CD4-positive, CD25-positive, alpha-beta regulatory T cell (primary cell): Measurements from ENCODE around the gene TENM4. TPM values are rescaled to one million over a fixed set of nuclear protein-coding genes. Genes with fewer than 3 reads are reported as not detected.
A peak's percentile ranks its signal among the peaks of the same experiment; 100 is the strongest.

Experiments
- ATAC-seq, 2 donors: fragments of 150-1000 bp; cut with Tn5 transposase; one replicate each; pipeline ENCODE4 v1.10.0; 2021; ENCODE audit warnings: low read depth in 2 of 2, moderate number of reproducible peaks in 2 of 2, moderate library complexity in 1 of 2
- DNase-seq, 3 donors: peaks; one replicate each; pipeline versions ENCODE4 v3.0.0 to v3.0.0-alpha.2; 2012 to 2022; ENCODE audit warnings: mixed read lengths in 1 of 3
- H3K27ac ChIP-seq: one replicate; pipeline ENCODE4 v1.7.0; 2013; ENCODE audit warnings: mild to moderate bottlenecking, low read length; ENCODE audit not compliant: insufficient read depth, poor library complexity, severe bottlenecking
- H3K27me3 ChIP-seq: one replicate; pipeline ENCODE4 v1.7.0; 2013; ENCODE audit warnings: low read length; ENCODE audit not compliant: control insufficient read depth, insufficient read depth
- H3K36me3 ChIP-seq: one replicate; pipeline ENCODE4 v1.7.0; 2013; ENCODE audit warnings: mild to moderate bottlenecking, low read length, moderate library complexity; ENCODE audit not compliant: control insufficient read depth, insufficient read depth
- H3K4me1 ChIP-seq: 2 replicates; pipeline ENCODE4 v1.7.0; 2013; ENCODE audit warnings: mild to moderate bottlenecking, low read length; ENCODE audit not compliant: insufficient read depth, control insufficient read depth, poor library complexity, severe bottlenecking
- H3K4me3 ChIP-seq: one replicate; pipeline ENCODE4 v1.7.0; 2013; ENCODE audit warnings: low read depth, mild to moderate bottlenecking, low read length, moderate library complexity
- H3K9me3 ChIP-seq, 2 experiments: 1 replicate in 1 of 2; 2 replicates in 1 of 2; pipeline ENCODE4 v1.7.0; 2013; ENCODE audit warnings: low read length in 2 of 2, mild to moderate bottlenecking in 1 of 2, moderate library complexity in 1 of 2; ENCODE audit not compliant: control insufficient read depth in 2 of 2
- H3K27ac Mint-ChIP-seq, 3 donors: one replicate each; pipeline ENCODE4 v1.8.0; 2020 to 2022; ENCODE audit warnings: mild to moderate bottlenecking in 3 of 3, mixed read lengths in 3 of 3, moderate library complexity in 2 of 3
- H3K27me3 Mint-ChIP-seq: one replicate; pipeline ENCODE4 v1.8.0; 2022; ENCODE audit warnings: mild to moderate bottlenecking, mixed read lengths
- H3K36me3 Mint-ChIP-seq: one replicate; pipeline ENCODE4 v1.8.0; 2020; ENCODE audit warnings: mixed read lengths
- H3K4me1 Mint-ChIP-seq, 4 donors: one replicate each; pipeline ENCODE4 v1.8.0; 2020 to 2022; ENCODE audit warnings: mixed read lengths in 4 of 4, mild to moderate bottlenecking in 1 of 4
- H3K4me3 Mint-ChIP-seq, 4 donors: one replicate each; pipeline ENCODE4 v1.8.0; 2020 to 2022; ENCODE audit warnings: mild to moderate bottlenecking in 4 of 4, mixed read lengths in 4 of 4, moderate library complexity in 3 of 4
- H3K9me3 Mint-ChIP-seq, 7 donors: one replicate each; pipeline ENCODE4 v1.8.0; 2020 to 2022; ENCODE audit warnings: mixed read lengths in 7 of 7, mild to moderate bottlenecking in 3 of 7, moderate library complexity in 2 of 7
- polyA plus RNA-seq, 4 donors: library from polyadenylated mRNA; unstranded; fragments of 300-500 nt; fragmentation: Illumina TruSeq; gene quantifications; one replicate each; pipeline ENCODE4 v1.2.3, GENCODE V29; 2021
- total RNA-seq: library from RNA; stranded (reverse); gene quantifications from one replicate; pipeline ENCODE4 v1.2.3, GENCODE V29; 2022

Gene TENM4
- total and polyA plus RNA-seq, 5 donors from 2014 or later, result 0.02 TPM; not detected in 4

DNA sequence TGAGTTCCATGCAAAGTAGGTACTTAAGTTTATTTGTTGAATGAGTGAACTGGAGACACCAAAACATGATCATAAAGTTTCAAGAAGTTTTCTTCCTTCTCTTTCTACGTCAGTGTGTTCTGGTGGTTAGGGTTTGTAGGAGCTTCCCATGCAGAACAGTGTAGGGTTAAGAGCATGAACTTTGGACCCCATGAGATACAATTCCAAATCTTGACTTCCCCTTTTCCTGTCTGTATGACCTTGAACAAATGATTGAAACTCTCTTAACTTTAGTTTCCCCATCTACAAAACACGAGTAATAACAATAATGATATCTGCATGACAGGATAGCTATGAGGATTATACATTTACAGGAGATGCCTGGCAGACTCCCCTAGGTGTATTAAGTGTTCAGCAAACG lies 41.0 kb upstream of the TENM4 start:
- no peaks in the 10 kb centered on the region for H3K4me1 Mint-ChIP-seq
- Histone ChIP-seq H3K27ac (no peak overlapping the region), H3K4me1 (no peaks in the 10 kb centered on the region), H3K36me3 (no peaks in the 10 kb centered on the region), H3K4me3 (no peak overlapping the region), H3K27me3 (no peaks in the 10 kb centered on the region), H3K9me3 (no peaks in the 10 kb centered on the region)
- ATAC-seq, result no peak
- peaks cover 0 to 6% (median 0%) of the 10 kb centered on the region in 7 donors for H3K9me3 Mint-ChIP-seq
- H3K27ac Mint-ChIP-seq, result no peak overlapping the region
- no peaks in the 10 kb centered on the region for H3K27me3 Mint-ChIP-seq
- no peaks in the 10 kb centered on the region for H3K36me3 Mint-ChIP-seq
- no peak for DNase-seq
- no peak overlapping the region for H3K4me3 Mint-ChIP-seq

DNA sequence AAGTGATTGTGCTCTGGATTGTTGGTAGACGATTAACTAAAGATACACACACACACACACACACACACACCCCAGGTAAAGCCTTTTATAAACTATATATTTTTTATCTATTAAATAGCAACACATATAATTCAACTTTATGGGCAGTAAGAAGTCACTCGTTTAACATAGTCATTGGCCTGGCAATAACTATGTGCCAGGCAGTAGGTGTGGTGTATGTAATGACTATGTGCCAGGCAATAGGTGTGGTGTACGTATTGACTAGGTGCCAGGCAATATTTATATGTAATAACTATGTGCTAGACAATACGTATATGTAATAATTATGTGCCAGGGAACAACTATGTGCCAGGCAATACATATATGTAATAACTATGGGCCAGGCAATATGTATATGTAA lies 40.0 kb upstream of the TENM4 start:
- H3K27me3 ChIP-seq, result no peaks in the 10 kb centered on the region
- H3K4me3 ChIP-seq, result no peak overlapping the region
- H3K4me3 Mint-ChIP-seq, result no peak overlapping the region
- no peak overlapping the region for H3K27ac Mint-ChIP-seq
- no peaks in the 10 kb centered on the region for H3K36me3 Mint-ChIP-seq
- ATAC-seq (no peak), DNase-seq (no peak)
- peaks cover 0 to 9% (median 0%) of the 10 kb centered on the region in 7 donors for H3K9me3 Mint-ChIP-seq
- no peaks in the 10 kb centered on the region for H3K4me1 Mint-ChIP-seq
- H3K9me3 ChIP-seq, result no peaks in the 10 kb centered on the region
- H3K4me1 ChIP-seq, result no peaks in the 10 kb centered on the region
- H3K27me3 Mint-ChIP-seq, result no peaks in the 10 kb centered on the region
- H3K36me3 ChIP-seq, result no peaks in the 10 kb centered on the region
- no peak overlapping the region for H3K27ac ChIP-seq

- no peaks in the 10 kb centered on the region for H3K9me3 ChIP-seq
- no peaks in the 10 kb centered on the region for H3K4me1 ChIP-seq
- H3K4me3 ChIP-seq, result no peak overlapping the region
- Mint-ChIP-seq H3K27ac (no peak overlapping the region), H3K4me3 (no peak overlapping the region), H3K9me3 (peaks cover 0 to 6% (median 0%) of the 10 kb centered on the region in 7 donors), H3K36me3 (peaks cover 4% of the 10 kb centered on the region), H3K27me3 (no peaks in the 10 kb centered on the region), H3K4me1 (no peaks in the 10 kb centered on the region)
- no peak overlapping the region for H3K27ac ChIP-seq
- DNase-seq (no peak), ATAC-seq (no peak)
- H3K36me3 ChIP-seq, result no peaks in the 10 kb centered on the region
- H3K27me3 ChIP-seq, result no peaks in the 10 kb centered on the region
These were observed 32.1 kb upstream of the TENM4 start for GRCh38 chr11:79472819-79473529.

DNA sequence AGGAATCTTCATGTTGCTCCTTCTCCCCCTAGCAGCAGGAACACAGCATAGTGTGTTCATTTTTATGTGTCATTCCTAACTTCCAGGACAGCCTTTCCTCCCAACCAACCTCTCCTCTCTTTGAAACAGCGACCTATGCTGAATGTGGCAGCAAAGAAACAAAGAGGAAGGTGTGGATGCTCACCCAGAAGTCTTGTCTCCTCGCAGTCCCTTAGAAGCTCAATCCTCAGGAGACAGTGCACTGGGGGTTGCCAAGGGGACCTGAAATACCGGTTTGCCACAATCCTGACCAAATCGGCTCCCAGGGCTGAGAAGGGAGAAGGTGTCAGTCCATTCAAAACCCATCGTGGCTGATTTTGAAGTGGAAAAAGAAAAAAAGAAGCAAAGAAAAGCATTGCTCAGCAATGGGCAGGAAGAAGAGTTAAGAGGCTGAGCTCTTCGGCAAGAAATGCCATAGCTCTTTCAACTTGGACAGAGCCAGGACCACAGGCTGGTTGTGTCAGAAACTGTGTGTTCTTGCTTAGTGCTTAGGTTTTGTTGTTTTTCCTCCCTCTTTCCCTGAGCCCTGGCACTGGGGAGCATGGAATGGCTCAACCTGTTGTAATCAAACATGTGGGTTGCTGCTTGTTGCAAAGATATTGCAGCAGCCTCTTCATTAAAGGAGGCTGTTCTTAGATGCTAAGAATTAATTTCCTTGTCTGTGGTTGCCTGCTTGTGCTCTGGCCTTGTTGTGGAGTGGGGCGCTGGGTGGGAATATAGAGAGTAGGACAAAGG lies 30.4 kb upstream of the TENM4 start:
- Mint-ChIP-seq H3K27me3 (peaks cover 5% of the 10 kb centered on the region), H3K4me1 (no peaks in the 10 kb centered on the region), H3K4me3 (no peak overlapping the region), H3K27ac (peak overlapping the region in 1 of 3 donors; percentile 20), H3K36me3 (peaks cover 4% of the 10 kb centered on the region), H3K9me3 (peaks cover 0 to 6% (median 0%) of the 10 kb centered on the region in 7 donors)
- ATAC-seq (no peak), DNase-seq (no peak)
- Histone ChIP-seq H3K4me3 (no peak overlapping the region), H3K27ac (no peak overlapping the region), H3K4me1 (no peaks in the 10 kb centered on the region), H3K9me3 (no peaks in the 10 kb centered on the region), H3K36me3 (no peaks in the 10 kb centered on the region), H3K27me3 (no peaks in the 10 kb centered on the region)

DNA sequence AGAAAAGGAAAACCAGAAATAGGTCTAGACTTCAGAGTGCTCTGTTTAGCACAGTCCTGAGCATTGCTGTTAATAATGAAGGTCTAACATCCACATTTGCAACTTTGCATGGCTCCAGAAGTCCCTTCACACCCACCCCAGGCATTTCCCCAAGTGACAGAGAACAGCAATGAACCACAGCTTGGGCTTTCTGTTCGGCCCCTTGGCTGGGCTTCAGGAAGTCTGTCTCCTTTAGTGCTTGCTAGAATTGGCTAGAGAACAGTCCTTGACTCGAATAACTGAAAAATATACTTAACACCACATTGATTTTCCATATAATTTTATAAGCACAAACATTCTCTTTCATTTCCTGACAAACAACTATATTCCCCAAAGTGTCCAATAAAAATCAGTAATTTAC lies 29.3 kb upstream of the TENM4 start:
- H3K27ac ChIP-seq, result no peak overlapping the region
- H3K27me3 Mint-ChIP-seq, result peaks cover 5% of the 10 kb centered on the region
- H3K4me3 ChIP-seq, result no peak overlapping the region
- peaks cover 4% of the 10 kb centered on the region for H3K36me3 Mint-ChIP-seq
- H3K36me3 ChIP-seq, result no peaks in the 10 kb centered on the region
- no peaks in the 10 kb centered on the region for H3K4me1 ChIP-seq
- no peaks in the 10 kb centered on the region for H3K27me3 ChIP-seq
- ATAC-seq (no peak), DNase-seq (no peak)
- no peak overlapping the region for H3K4me3 Mint-ChIP-seq
- no peak overlapping the region for H3K27ac Mint-ChIP-seq
- no peaks in the 10 kb centered on the region for H3K4me1 Mint-ChIP-seq
- peaks cover 0 to 6% (median 0%) of the 10 kb centered on the region in 7 donors for H3K9me3 Mint-ChIP-seq
- no peaks in the 10 kb centered on the region for H3K9me3 ChIP-seq

- Histone ChIP-seq H3K4me1 (no peaks in the 10 kb centered on the region), H3K36me3 (no peaks in the 10 kb centered on the region), H3K4me3 (no peak overlapping the region), H3K9me3 (no peaks in the 10 kb centered on the region), H3K27me3 (no peaks in the 10 kb centered on the region), H3K27ac (no peak overlapping the region)
- Mint-ChIP-seq H3K4me3 (no peak overlapping the region), H3K27me3 (peaks cover 5% of the 10 kb centered on the region), H3K9me3 (peaks cover 0 to 8% (median 0%) of the 10 kb centered on the region in 7 donors), H3K4me1 (no peaks in the 10 kb centered on the region), H3K36me3 (no peaks in the 10 kb centered on the region), H3K27ac (no peak overlapping the region)
- DNase-seq, result no peak
- ATAC-seq, result no peak
These were observed 26.9 kb upstream of the TENM4 start for GRCh38 chr11:79467761-79468160.

DNA sequence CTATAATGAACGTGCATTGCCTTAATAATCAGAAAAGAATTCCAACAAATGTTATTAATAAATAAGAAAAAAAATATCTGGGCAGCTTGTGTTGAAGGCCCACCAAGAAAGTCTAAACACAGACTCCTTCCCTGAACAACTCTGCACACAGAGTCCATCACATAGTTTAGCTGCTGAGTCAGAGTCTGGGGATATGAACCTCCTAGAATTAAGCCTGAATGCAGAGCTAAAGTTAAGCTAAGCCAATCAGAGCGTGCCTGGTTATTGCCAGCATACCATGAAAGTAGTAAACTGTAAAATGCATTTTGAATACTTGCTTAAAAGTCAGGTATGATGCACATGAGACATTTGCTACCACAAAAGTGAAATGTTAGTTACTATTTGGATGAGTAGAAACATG lies 25.6 kb upstream of the TENM4 start:
- Mint-ChIP-seq H3K4me3 (no peak overlapping the region), H3K36me3 (no peaks in the 10 kb centered on the region), H3K9me3 (peaks cover 0 to 8% (median 0%) of the 10 kb centered on the region in 7 donors), H3K27ac (no peak overlapping the region), H3K4me1 (no peaks in the 10 kb centered on the region), H3K27me3 (peaks cover 5% of the 10 kb centered on the region)
- no peak overlapping the region for H3K27ac ChIP-seq
- no peak overlapping the region for H3K4me3 ChIP-seq
- no peaks in the 10 kb centered on the region for H3K9me3 ChIP-seq
- no peak for ATAC-seq
- no peaks in the 10 kb centered on the region for H3K36me3 ChIP-seq
- DNase-seq, result no peak
- no peaks in the 10 kb centered on the region for H3K4me1 ChIP-seq
- H3K27me3 ChIP-seq, result no peaks in the 10 kb centered on the region
